NCI-H187 treated with DMSO at 0.1 percent for 48 hours (cell line): Measurements from ENCODE around the gene IP6K1.
"Not testable (repeated sequence)": the region's sequence is repeated elsewhere in the genome, so short reads cannot be mapped to it uniquely, and the experiment has no call there.

Experiments
- DNase-seq: peaks from one replicate; lab custom pipeline; 2025; lab: John Stamatoyannopoulos, UW

The IP6K1 gene

GRCh38 chr3:49711489-49711888 lies 74.9 kb downstream of the IP6K1 start:
- DNase-seq: no peak

- no peak for DNase-seq
Observed at GRCh38 chr3:49709852-49710251, 76.5 kb downstream of the IP6K1 start.

GRCh38 chr3:49707113-49707480 lies 79.2 kb downstream of the IP6K1 start:
- no peak for DNase-seq

GRCh38 chr3:49706456-49707112 lies 79.8 kb downstream of the IP6K1 start:
- DNase-seq: no peak

- DNase-seq: no peak
Observed at GRCh38 chr3:49705390-49705960, 80.9 kb downstream of the IP6K1 start.

GRCh38 chr3:49704629-49705028 lies 81.7 kb downstream of the IP6K1 start:
- DNase-seq: no peak

GRCh38 chr3:49703956-49704355 lies 82.4 kb downstream of the IP6K1 start:
- DNase-seq: no peak

GRCh38 chr3:49703443-49703927 lies 82.9 kb downstream of the IP6K1 start:
- DNase-seq: no peak

GRCh38 chr3:49702672-49703071 lies 83.7 kb downstream of the IP6K1 start:
- DNase-seq: no peak

GRCh38 chr3:49701388-49702077 lies 84.8 kb downstream of the IP6K1 start:
- no peak for DNase-seq

GRCh38 chr3:49700453-49701128 lies 85.8 kb downstream of the IP6K1 start:
- no peak for DNase-seq

- no peak for DNase-seq
Observed at GRCh38 chr3:49700014-49700413, 86.3 kb downstream of the IP6K1 start.

GRCh38 chr3:49699281-49699979 lies 86.9 kb downstream of the IP6K1 start:
- DNase-seq: no peak

GRCh38 chr3:49695350-49696015 lies 90.9 kb downstream of the IP6K1 start:
- not testable (repeated sequence) for DNase-seq

GRCh38 chr3:49694409-49695070 lies 91.8 kb downstream of the IP6K1 start:
- not testable (repeated sequence) for DNase-seq

GRCh38 chr3:49691481-49691880 lies 94.9 kb downstream of the IP6K1 start:
- not testable (repeated sequence) for DNase-seq

GRCh38 chr3:49690856-49691255 lies 95.5 kb downstream of the IP6K1 start:
- not testable (repeated sequence) for DNase-seq

GRCh38 chr3:49689908-49690624 lies 96.3 kb downstream of the IP6K1 start:
- DNase-seq: not testable (repeated sequence)

- DNase-seq: no peak
Observed at GRCh38 chr3:49689046-49689907, 97.1 kb downstream of the IP6K1 start, which contains the start of the genes MST1 and RNF123. MST1 (minus strand) TSS chr3:49689474; CDS start chr3:49688691, 783 bp downstream. RNF123 (plus strand) TSS chr3:49689557; CDS start chr3:49691166, 1,609 bp downstream.
